Smooth muscle cell (in vitro differentiated cells): ENCODE measurements around the gene AFF1. TPM values are rescaled to one million over a fixed set of nuclear protein-coding genes. Genes with fewer than 3 reads are reported as not detected.

Experiments
- DNase-seq: peaks from one replicate; lab custom pipeline; 2025; ENCODE audit not compliant: unreplicated experiment; lab: John Stamatoyannopoulos, UW
- H2AFZ ChIP-seq: fragments of 200-600 bp; sonication (generic); 2 replicates; pipeline ENCODE4 v1.6.0; 2016; ENCODE audit warnings: antibody characterized with exemption, low read depth, mild to moderate bottlenecking
- H3F3A ChIP-seq: fragments of 200-600 bp; sonication (generic); 2 replicates; pipeline ENCODE4 v1.6.0; 2017; ENCODE audit warnings: antibody characterized with exemption, low read depth
- H3K27ac ChIP-seq: fragments of 200-600 bp; sonication (generic); 2 replicates; pipeline ENCODE4 v1.5.1; 2016; ENCODE audit warnings: low read depth, mild to moderate bottlenecking
- H3K27me3 ChIP-seq: fragments of 200-600 bp; sonication (generic); 2 replicates; pipeline ENCODE4 v1.6.1; 2016; ENCODE audit warnings: low read depth, mild to moderate bottlenecking
- H3K36me3 ChIP-seq: fragments of 200-600 bp; sonication (generic); 2 replicates; pipeline ENCODE4 v1.5.1; 2016; ENCODE audit warnings: low read depth
- H3K4me1 ChIP-seq: fragments of 200-600 bp; sonication (generic); 2 replicates; pipeline ENCODE4 v1.5.1; 2016; ENCODE audit warnings: low read depth
- H3K4me2 ChIP-seq: fragments of 200-600 bp; sonication (generic); 2 replicates; pipeline ENCODE4 v1.6.0; 2016; ENCODE audit warnings: mild to moderate bottlenecking
- H3K4me3 ChIP-seq: fragments of 200-600 bp; sonication (generic); 2 replicates; pipeline ENCODE4 v1.5.1; 2016; ENCODE audit warnings: mild to moderate bottlenecking
- H3K79me2 ChIP-seq: fragments of 200-600 bp; sonication (generic); 2 replicates; pipeline ENCODE4 v1.6.0; 2016; ENCODE audit warnings: low read depth, mild to moderate bottlenecking
- H3K9ac ChIP-seq: fragments of 200-600 bp; sonication (generic); 2 replicates; pipeline ENCODE4 v1.6.0; 2016; ENCODE audit warnings: low read depth
- H3K9me3 ChIP-seq: fragments of 200-600 bp; sonication (generic); replicated peaks from 2 replicates; pipeline ENCODE4 v1.5.1; 2016; ENCODE audit warnings: low read depth
- H4K20me1 ChIP-seq: fragments of 200-600 bp; sonication (generic); 2 replicates; pipeline ENCODE4 v1.6.0; 2016; ENCODE audit warnings: low read depth
- WGBS: methylation state at CpG from one replicate; pipeline ENCODE4 v1.1.7; 2016; ENCODE audit warnings: low lambda C conversion rate; 5-methylcytosine and 5-hydroxymethylcytosine counted together
- polyA plus RNA-seq: library from polyadenylated mRNA; unstranded; fragments of >200 nt; fragmentation: Nextera tagmentation; extraction: Ambion mirVana; gene quantifications from 2 replicates; pipeline ENCODE4 v1.2.1, GENCODE V29; 2016
- total RNA-seq: library from RNA; depleted of rRNA; stranded (reverse); fragments of >200 nt; gene quantifications from 2 replicates; pipeline ENCODE4 v1.2.3, GENCODE V29; 2014
- TF ChIP-seq, protein P1 (sequence below): fragments of 200-600 bp; sonication (generic); IDR thresholded peaks from 2 replicates; pipeline ENCODE4 v1.5.1; 2017; ENCODE audit warnings: borderline replicate concordance, mild to moderate bottlenecking, antibody characterized with exemption; ENCODE audit not compliant: insufficient read depth, poor library complexity, severe bottlenecking

AFF1 gene
- total and polyA plus RNA-seq, 2 experiments from 2014 or later = 6.6 to 17.7 TPM

DNA sequence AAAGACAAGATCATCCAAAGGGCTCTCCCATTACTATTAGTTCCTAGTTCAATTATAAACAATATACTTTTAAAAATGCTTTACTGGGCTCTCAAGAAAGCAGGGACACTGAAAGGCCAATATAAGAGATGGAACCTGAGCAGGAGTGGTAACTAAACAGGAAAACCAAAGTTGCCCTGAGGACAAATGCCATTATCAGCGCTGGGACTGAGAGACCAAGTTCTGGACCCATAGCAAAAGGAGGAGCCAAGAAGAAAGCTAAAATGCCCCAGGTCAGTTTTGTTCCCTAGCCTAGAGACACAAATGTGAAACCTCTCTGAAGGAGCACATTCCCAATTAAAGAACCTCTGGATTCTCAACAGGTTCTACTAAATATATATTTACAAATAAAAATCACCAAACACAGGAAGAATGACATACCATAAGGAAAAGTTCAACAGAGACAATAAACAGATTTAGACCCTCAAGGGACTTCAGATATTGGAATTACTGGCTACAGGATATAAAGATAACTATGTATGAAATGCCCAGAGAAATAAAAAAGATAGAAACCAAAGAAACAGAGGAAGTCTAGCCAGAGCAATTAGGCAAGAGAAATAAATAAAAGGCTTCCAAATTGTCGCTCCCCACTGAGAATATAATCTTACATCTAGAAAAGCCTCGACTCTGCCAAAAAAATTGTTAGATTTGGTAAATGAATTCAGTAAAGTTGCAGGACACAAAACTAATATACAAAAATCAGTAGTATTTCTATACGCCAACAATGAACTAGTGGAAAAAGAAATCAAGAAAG, 218.5 kb downstream of the AFF1 start:
- Histone ChIP-seq H3F3A (no peaks in the 10 kb centered on the region), H3K79me2 (no peaks in the 10 kb centered on the region), H3K36me3 (no peaks in the 10 kb centered on the region)

DNA sequence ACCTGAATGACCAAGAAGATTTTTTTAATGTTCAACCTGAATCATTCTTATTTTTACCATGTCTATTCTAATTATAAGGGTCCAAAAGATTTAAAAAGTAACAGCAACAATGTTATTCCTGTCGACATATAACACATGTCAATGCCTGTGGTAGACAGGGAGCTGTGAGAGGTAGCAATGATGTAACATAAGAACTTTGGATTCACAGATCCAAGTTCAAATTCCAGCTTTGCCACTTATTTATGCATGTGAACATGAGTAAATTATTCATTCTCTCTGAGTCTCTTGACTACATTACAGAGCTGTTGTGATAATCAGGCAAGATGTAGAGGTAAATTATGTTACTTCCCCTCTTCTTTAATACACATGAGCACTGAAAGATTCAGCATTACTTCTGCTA, 231.1 kb downstream of the AFF1 start:
- Histone ChIP-seq H3K36me3 (no peaks in the 10 kb centered on the region), H3K9ac (no peak overlapping the region), H3K79me2 (no peaks in the 10 kb centered on the region), H3K4me1 (no peaks in the 10 kb centered on the region), H3K9me3 (no peaks in the 10 kb centered on the region), H3K4me2 (no peak overlapping the region), H3K27ac (no peak overlapping the region), H3K4me3 (no peak overlapping the region), H3F3A (no peaks in the 10 kb centered on the region), H4K20me1 (no peaks in the 10 kb centered on the region), H3K27me3 (no peaks in the 10 kb centered on the region), H2AFZ (no peak overlapping the region)
- DNase-seq = no peak
- TF ChIP-seq, protein P1, sequence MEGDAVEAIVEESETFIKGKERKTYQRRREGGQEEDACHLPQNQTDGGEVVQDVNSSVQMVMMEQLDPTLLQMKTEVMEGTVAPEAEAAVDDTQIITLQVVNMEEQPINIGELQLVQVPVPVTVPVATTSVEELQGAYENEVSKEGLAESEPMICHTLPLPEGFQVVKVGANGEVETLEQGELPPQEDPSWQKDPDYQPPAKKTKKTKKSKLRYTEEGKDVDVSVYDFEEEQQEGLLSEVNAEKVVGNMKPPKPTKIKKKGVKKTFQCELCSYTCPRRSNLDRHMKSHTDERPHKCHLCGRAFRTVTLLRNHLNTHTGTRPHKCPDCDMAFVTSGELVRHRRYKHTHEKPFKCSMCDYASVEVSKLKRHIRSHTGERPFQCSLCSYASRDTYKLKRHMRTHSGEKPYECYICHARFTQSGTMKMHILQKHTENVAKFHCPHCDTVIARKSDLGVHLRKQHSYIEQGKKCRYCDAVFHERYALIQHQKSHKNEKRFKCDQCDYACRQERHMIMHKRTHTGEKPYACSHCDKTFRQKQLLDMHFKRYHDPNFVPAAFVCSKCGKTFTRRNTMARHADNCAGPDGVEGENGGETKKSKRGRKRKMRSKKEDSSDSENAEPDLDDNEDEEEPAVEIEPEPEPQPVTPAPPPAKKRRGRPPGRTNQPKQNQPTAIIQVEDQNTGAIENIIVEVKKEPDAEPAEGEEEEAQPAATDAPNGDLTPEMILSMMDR = no peak
- WGBS = 92% methylated on average over 1 of the region's 1 CpG

More for the DNA sequence above, 218.5 kb downstream of the AFF1 start:
- no peak for DNase-seq
- no peaks in the 10 kb centered on the region for H3K9me3 ChIP-seq
- H3K4me3 ChIP-seq = no peak overlapping the region
- TF ChIP-seq, protein P1 = no peak
- H3K27ac ChIP-seq = no peak overlapping the region
- no peaks in the 10 kb centered on the region for H3K4me1 ChIP-seq
- no peak overlapping the region for H3K4me2 ChIP-seq
- H3K27me3 ChIP-seq = no peaks in the 10 kb centered on the region
- H3K9ac ChIP-seq = no peak overlapping the region
- no peaks in the 10 kb centered on the region for H4K20me1 ChIP-seq
- no peak overlapping the region for H2AFZ ChIP-seq
- WGBS = 76% methylated on average over 4 of the region's 4 CpGs

DNA sequence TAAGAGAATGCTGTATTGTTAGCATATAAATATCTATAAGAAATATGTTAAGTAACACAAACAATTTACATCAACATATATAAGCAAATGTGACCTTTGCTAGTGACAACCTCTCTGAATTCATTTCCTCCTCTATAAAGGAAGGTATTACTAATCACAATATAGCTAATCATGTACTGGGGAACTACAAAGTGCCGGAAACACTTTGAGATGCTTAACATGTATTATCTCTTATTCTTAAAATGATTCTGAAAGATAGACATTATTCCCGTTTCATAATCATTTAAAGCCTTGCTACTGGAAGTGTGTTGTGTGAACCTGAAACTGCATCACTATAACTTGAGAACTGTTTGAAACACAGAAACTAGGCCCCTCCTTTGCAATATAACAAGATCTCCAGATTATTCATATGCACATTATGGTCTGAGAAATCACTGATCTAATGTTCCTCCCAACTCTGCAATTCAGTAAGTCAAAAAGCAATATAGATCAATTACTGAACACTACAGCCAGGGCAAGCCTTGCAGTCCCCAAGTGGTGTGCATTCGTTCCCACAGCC, 231.6 kb downstream of the AFF1 start:
- no peak for DNase-seq
- no peaks in the 10 kb centered on the region for H4K20me1 ChIP-seq
- H3K4me1 ChIP-seq = no peaks in the 10 kb centered on the region
- no peak overlapping the region for H3K27ac ChIP-seq
- no peaks in the 10 kb centered on the region for H3K79me2 ChIP-seq
- no peaks in the 10 kb centered on the region for H3F3A ChIP-seq
- no peaks in the 10 kb centered on the region for H3K9me3 ChIP-seq
- H3K4me2 ChIP-seq = no peak overlapping the region
- H3K4me3 ChIP-seq = no peak overlapping the region
- WGBS = 98% methylated on average over 3 of the region's 3 CpGs
- no peaks in the 10 kb centered on the region for H3K36me3 ChIP-seq
- H3K9ac ChIP-seq = no peak overlapping the region
- H2AFZ ChIP-seq = no peak overlapping the region
- H3K27me3 ChIP-seq = no peaks in the 10 kb centered on the region
- TF ChIP-seq, protein P1 = no peak
